ENCODE results near the gene SORCS2. TPM values are rescaled to one million over a fixed set of nuclear protein-coding genes. Genes with fewer than 3 reads are reported as not detected.

Gene SORCS2
- total RNA-seq, 1 experiment from 2014 or later: 0.06 TPM

- no peak for DNase-seq (ENCODE audit: low spot score)
- H3K27me3 ChIP-seq (replicated peaks; ENCODE audit: insufficient read depth, low read depth, low read length, poor library complexity): no peaks in the 10 kb centered on the region
- ChIA-PET POLR2A (ENCODE audit: low non-redundant PET) (no interaction called here), CTCF (interaction anchor here (0.7 kb wide), 1 partner anchor 298 kb away, joined by 3 read pairs; no protein-coding TSS in a partner anchor)
- no peak overlapping the region for H3K4me3 ChIP-seq (ENCODE audit: low read depth, low read length, poor library complexity, severe bottlenecking)
- no peak overlapping the region for H3K27ac ChIP-seq (ENCODE audit: low read depth, low read length, poor library complexity, severe bottlenecking)
- intact Hi-C loops (cut with micrococcal nuclease; ENCODE audit: unreplicated experiment): no loop called here
- no TSS peak for BruUV-seq (replicated peaks)
- H3K36me3 ChIP-seq (ENCODE audit: insufficient read depth, low read length, poor library complexity, severe bottlenecking): no peaks in the 10 kb centered on the region
- TF ChIP-seq CTCF (conservative IDR thresholded peaks at IDR 0.05; ENCODE audit: low read depth, low read length) (no peak), EZH2 (IDR thresholded peaks at IDR 0.05; ENCODE audit: borderline replicate concordance, low read depth, low read length, poor library complexity, severe bottlenecking) (no peak)
- H3K9me3 ChIP-seq (ENCODE audit: low read depth, low read length, poor library complexity, severe bottlenecking): no peaks in the 10 kb centered on the region
- no peaks in the 10 kb centered on the region for H3K4me1 ChIP-seq (ENCODE audit: insufficient read depth, low read length, poor library complexity, severe bottlenecking)
Measured at GRCh38 chr4:7322166-7322991, 130.0 kb downstream of the SORCS2 start.

GRCh38 chr4:7323461-7323871 is 131.1 kb downstream of the SORCS2 start:
- intact Hi-C loops (cut with micrococcal nuclease; ENCODE audit: unreplicated experiment): no loop called here
- H3K27me3 ChIP-seq (replicated peaks; ENCODE audit: insufficient read depth, low read depth, low read length, poor library complexity): no peaks in the 10 kb centered on the region
- BruUV-seq (replicated peaks): no TSS peak
- TF ChIP-seq CTCF (conservative IDR thresholded peaks at IDR 0.05; ENCODE audit: low read depth, low read length): no peak
- no peak for TF ChIP-seq EZH2 (IDR thresholded peaks at IDR 0.05; ENCODE audit: borderline replicate concordance, low read depth, low read length, poor library complexity, severe bottlenecking)
- no peaks in the 10 kb centered on the region for H3K36me3 ChIP-seq (ENCODE audit: insufficient read depth, low read length, poor library complexity, severe bottlenecking)
- no peak overlapping the region for H3K27ac ChIP-seq (ENCODE audit: low read depth, low read length, poor library complexity, severe bottlenecking)
- ChIA-PET CTCF (no interaction called here), POLR2A (ENCODE audit: low non-redundant PET) (no interaction called here)
- no peaks in the 10 kb centered on the region for H3K9me3 ChIP-seq (ENCODE audit: low read depth, low read length, poor library complexity, severe bottlenecking)
- H3K4me1 ChIP-seq (ENCODE audit: insufficient read depth, low read length, poor library complexity, severe bottlenecking): no peaks in the 10 kb centered on the region
- H3K4me3 ChIP-seq (ENCODE audit: low read depth, low read length, poor library complexity, severe bottlenecking): no peak overlapping the region
- DNase-seq (ENCODE audit: low spot score): no peak

- DNase-seq (ENCODE audit: low spot score): no peak
- Histone ChIP-seq H3K4me1 (ENCODE audit: insufficient read depth, low read length, poor library complexity, severe bottlenecking) (no peaks in the 10 kb centered on the region), H3K4me3 (ENCODE audit: low read depth, low read length, poor library complexity, severe bottlenecking) (no peak overlapping the region), H3K36me3 (ENCODE audit: insufficient read depth, low read length, poor library complexity, severe bottlenecking) (no peaks in the 10 kb centered on the region), H3K9me3 (ENCODE audit: low read depth, low read length, poor library complexity, severe bottlenecking) (no peaks in the 10 kb centered on the region), H3K27ac (ENCODE audit: low read depth, low read length, poor library complexity, severe bottlenecking) (no peak overlapping the region), H3K27me3 (replicated peaks; ENCODE audit: insufficient read depth, low read depth, low read length, poor library complexity) (no peaks in the 10 kb centered on the region)
- BruUV-seq (replicated peaks): no TSS peak
- 0 out of 2 replicates have a peak, but pooled peaks have one; percentile 8 for TF ChIP-seq CTCF (conservative IDR thresholded peaks at IDR 0.05; ENCODE audit: low read depth, low read length)
- TF ChIP-seq EZH2 (IDR thresholded peaks at IDR 0.05; ENCODE audit: borderline replicate concordance, low read depth, low read length, poor library complexity, severe bottlenecking): no peak
- ChIA-PET POLR2A (ENCODE audit: low non-redundant PET) (no interaction called here), CTCF (no interaction called here)
- intact Hi-C loops (cut with micrococcal nuclease; ENCODE audit: unreplicated experiment): no loop called here
Measured at GRCh38 chr4:7323872-7324650, 131.7 kb downstream of the SORCS2 start.

Measured in A673 (cell line).